Neural cell (in vitro differentiated cells): Measurements from ENCODE around the gene DDN. TPM values are rescaled to one million over a fixed set of nuclear protein-coding genes. Genes with fewer than 3 reads are reported as not detected.

Experiments used
- H2AFZ ChIP-seq: fragments of 200-600, 300-800 bp; sonication (generic), shearing (Covaris generic); 2 replicates; pipeline ENCODE4 v1.6.0; 2014; ENCODE audit warnings: low read depth, mild to moderate bottlenecking, antibody characterized with exemption, low read length, moderate library complexity
- H3F3A ChIP-seq: fragments of 200-600 bp; shearing (Covaris generic); 2 replicates; pipeline ENCODE4 v1.6.1; 2016; ENCODE audit warnings: mild to moderate bottlenecking, moderate library complexity, mixed read lengths, antibody characterized with exemption, low read length; ENCODE audit not compliant: insufficient read depth, poor library complexity, severe bottlenecking
- H3K27ac ChIP-seq: fragments of 200-600, 300-800 bp; sonication (generic), shearing (Covaris generic); 2 replicates; pipeline ENCODE4 v1.5.1; 2014; ENCODE audit warnings: mild to moderate bottlenecking, low read length, moderate library complexity
- H3K27me3 ChIP-seq: fragments of 300-800, 200-600 bp; sonication (generic), shearing (Covaris generic); 2 replicates; pipeline ENCODE4 v1.6.0; 2014; ENCODE audit warnings: mild to moderate bottlenecking, low read depth, low read length, moderate library complexity; ENCODE audit not compliant: insufficient read depth
- H3K36me3 ChIP-seq: fragments of 300-800, 200-600 bp; sonication (generic), shearing (Covaris generic); 2 replicates; pipeline ENCODE4 v1.5.1; 2014; ENCODE audit warnings: mild to moderate bottlenecking, antibody characterized with exemption, low read length, moderate library complexity; ENCODE audit not compliant: insufficient read depth
- H3K4me2 ChIP-seq: fragments of 300-800, 200-600 bp; sonication (generic), shearing (Covaris generic); 2 replicates; pipeline ENCODE4 v1.6.0; 2014; ENCODE audit warnings: mild to moderate bottlenecking, low read length
- H3K4me3 ChIP-seq: fragments of 300-800, 200-600 bp; sonication (generic), shearing (Covaris generic); 2 replicates; pipeline ENCODE4 v1.5.1; 2014; ENCODE audit warnings: mild to moderate bottlenecking, low read length, moderate library complexity
- H3K79me2 ChIP-seq: fragments of 200-600 bp; shearing (Covaris generic); replicated peaks from 2 replicates; pipeline ENCODE4 v1.6.0; 2014; ENCODE audit warnings: mild to moderate bottlenecking, low read length, moderate library complexity; ENCODE audit not compliant: insufficient read depth
- H3K9ac ChIP-seq: fragments of 300-800, 200-600 bp; sonication (generic), shearing (Covaris generic); 2 replicates; pipeline ENCODE4 v1.6.1; 2016; ENCODE audit warnings: mild to moderate bottlenecking, low read length, mixed read lengths
- H3K9me2 ChIP-seq: fragments of 200-600 bp; shearing (Covaris generic); 2 replicates; pipeline ENCODE4 v1.6.1; 2016; ENCODE audit warnings: mild to moderate bottlenecking, low read length, mixed read lengths; ENCODE audit not compliant: insufficient read depth
- H3K9me3 ChIP-seq: fragments of 200-600, 300-800 bp; sonication (generic), shearing (Covaris generic); 2 replicates; pipeline ENCODE4 v1.6.1; 2016; ENCODE audit warnings: mild to moderate bottlenecking, mixed run types, low read length, moderate library complexity, mixed read lengths
- H4K20me1 ChIP-seq: fragments of 200-600 bp; shearing (Covaris generic); 2 replicates; pipeline ENCODE4 v1.6.1; 2016; ENCODE audit warnings: mild to moderate bottlenecking, mixed run types; ENCODE audit not compliant: insufficient read depth
- EP300 ChIP-seq: fragments of 450-650 bp; conservative IDR thresholded peaks from 2 replicates; pipeline ENCODE4 v1.6.1; 2014; ENCODE audit warnings: antibody characterized with exemption, mild to moderate bottlenecking, moderate library complexity; ENCODE audit not compliant: poor library complexity, severe bottlenecking
- EZH2 ChIP-seq: fragments of 200-600, 300-800 bp; shearing (Covaris generic), sonication (generic); IDR thresholded peaks from 2 replicates; pipeline ENCODE4 v1.6.1; 2014; ENCODE audit warnings: antibody characterized with exemption, low read length, borderline replicate concordance, mild to moderate bottlenecking; ENCODE audit not compliant: insufficient read depth, poor library complexity, severe bottlenecking
- MXI1 ChIP-seq: fragments of 450-650 bp; conservative IDR thresholded peaks from 2 replicates; pipeline ENCODE4 v1.6.1; 2014; ENCODE audit warnings: antibody characterized with exemption, mild to moderate bottlenecking; ENCODE audit not compliant: poor library complexity, severe bottlenecking
- POLR2AphosphoS5 ChIP-seq: IDR thresholded peaks from 2 replicates; pipeline ENCODE4 v1.6.1; 2012
- RAD21 ChIP-seq: fragments of 450-650 bp; conservative IDR thresholded peaks from 2 replicates; pipeline ENCODE4 v1.6.1; 2014; ENCODE audit warnings: antibody characterized with exemption, mild to moderate bottlenecking, moderate library complexity
- SMC3 ChIP-seq: fragments of 450-650 bp; conservative IDR thresholded peaks from 2 replicates; pipeline ENCODE4 v1.6.1; 2014; ENCODE audit warnings: antibody characterized with exemption, mild to moderate bottlenecking, moderate library complexity; ENCODE audit not compliant: poor library complexity
- TAF1 ChIP-seq: IDR thresholded peaks from 2 replicates; pipeline ENCODE4 v1.6.1; 2012; ENCODE audit warnings: low read depth
- polyA plus RNA-seq: library from polyadenylated mRNA; depleted of rRNA; stranded (reverse); fragments of >200 nt; gene quantifications from 2 replicates; pipeline ENCODE4 v1.2.3, GENCODE V29; 2014
- TF ChIP-seq, protein P1 (sequence below): fragments of 450-650 bp; IDR thresholded peaks from 2 replicates; pipeline ENCODE4 v1.5.1; 2014; ENCODE audit warnings: antibody characterized with exemption, mild to moderate bottlenecking, moderate library complexity; ENCODE audit not compliant: poor library complexity, severe bottlenecking
- TF ChIP-seq, protein P2 (sequence below): IDR thresholded peaks from 2 replicates; pipeline ENCODE4 v1.6.1; 2012; ENCODE audit warnings: borderline replicate concordance

DDN gene
- polyA plus RNA-seq, 1 donor from 2014 or later, result 0.51 TPM

DNA sequence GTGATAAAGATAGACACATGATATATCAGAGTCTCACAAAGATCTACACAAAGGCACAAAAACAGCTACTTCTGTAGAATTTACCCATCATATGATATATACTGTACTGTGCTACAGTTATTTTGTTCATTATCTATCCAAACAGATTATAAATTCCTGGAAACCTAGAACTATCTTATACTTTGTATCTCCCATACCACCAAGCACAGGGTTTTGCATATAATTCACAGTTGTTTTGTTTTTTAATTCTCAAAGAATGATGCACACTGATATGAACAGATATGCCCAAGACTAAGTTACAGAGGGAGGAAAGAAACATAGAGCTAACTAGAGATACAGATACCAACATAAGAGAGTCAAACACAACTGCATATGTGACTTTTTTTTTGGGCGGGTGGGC, 16.0 kb upstream of the DDN start:
- Histone ChIP-seq H2AFZ (no peak overlapping the region), H3K36me3 (no peaks in the 10 kb centered on the region), H3K9ac (no peak overlapping the region), H4K20me1 (no peaks in the 10 kb centered on the region), H3F3A (peaks cover 3% of the 10 kb centered on the region), H3K9me3 (no peaks in the 10 kb centered on the region), H3K9me2 (no peaks in the 10 kb centered on the region), H3K4me3 (no peak overlapping the region), H3K27ac (no peak overlapping the region), H3K27me3 (no peaks in the 10 kb centered on the region), H3K4me2 (no peak overlapping the region), H3K79me2 (no peaks in the 10 kb centered on the region)
- TF ChIP-seq SMC3 (no peak), EZH2 (no peak), MXI1 (no peak), RAD21 (no peak)
- TF ChIP-seq, protein P1, sequence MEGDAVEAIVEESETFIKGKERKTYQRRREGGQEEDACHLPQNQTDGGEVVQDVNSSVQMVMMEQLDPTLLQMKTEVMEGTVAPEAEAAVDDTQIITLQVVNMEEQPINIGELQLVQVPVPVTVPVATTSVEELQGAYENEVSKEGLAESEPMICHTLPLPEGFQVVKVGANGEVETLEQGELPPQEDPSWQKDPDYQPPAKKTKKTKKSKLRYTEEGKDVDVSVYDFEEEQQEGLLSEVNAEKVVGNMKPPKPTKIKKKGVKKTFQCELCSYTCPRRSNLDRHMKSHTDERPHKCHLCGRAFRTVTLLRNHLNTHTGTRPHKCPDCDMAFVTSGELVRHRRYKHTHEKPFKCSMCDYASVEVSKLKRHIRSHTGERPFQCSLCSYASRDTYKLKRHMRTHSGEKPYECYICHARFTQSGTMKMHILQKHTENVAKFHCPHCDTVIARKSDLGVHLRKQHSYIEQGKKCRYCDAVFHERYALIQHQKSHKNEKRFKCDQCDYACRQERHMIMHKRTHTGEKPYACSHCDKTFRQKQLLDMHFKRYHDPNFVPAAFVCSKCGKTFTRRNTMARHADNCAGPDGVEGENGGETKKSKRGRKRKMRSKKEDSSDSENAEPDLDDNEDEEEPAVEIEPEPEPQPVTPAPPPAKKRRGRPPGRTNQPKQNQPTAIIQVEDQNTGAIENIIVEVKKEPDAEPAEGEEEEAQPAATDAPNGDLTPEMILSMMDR, result no peak

DNA sequence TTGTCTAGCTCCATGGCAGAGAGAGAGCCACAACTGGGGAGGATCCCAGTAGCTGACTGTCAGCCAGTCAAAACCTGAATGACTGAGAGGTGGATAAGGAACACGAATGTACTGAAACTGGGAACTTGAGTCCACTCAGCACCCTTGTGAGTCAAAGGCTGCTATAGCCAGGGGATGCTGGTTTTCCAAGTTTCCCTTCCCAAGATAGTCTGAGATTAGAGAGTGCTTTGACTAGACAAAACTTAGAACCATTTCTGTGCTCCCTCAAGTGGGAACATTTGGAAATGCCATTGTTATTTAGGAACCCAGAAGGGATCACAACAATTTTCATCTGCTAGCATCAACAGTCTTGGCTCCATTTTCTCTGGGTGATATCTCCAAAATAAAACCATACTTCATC, 15.4 kb upstream of the DDN start:
- H3K4me3 ChIP-seq, result no peak overlapping the region
- H3K9me2 ChIP-seq, result no peaks in the 10 kb centered on the region
- no peak overlapping the region for H3K9ac ChIP-seq
- H3K27me3 ChIP-seq, result no peaks in the 10 kb centered on the region
- H3K4me2 ChIP-seq, result no peak overlapping the region
- no peak overlapping the region for H2AFZ ChIP-seq
- H3K27ac ChIP-seq, result no peak overlapping the region
- no peak for TF ChIP-seq RAD21
- TF ChIP-seq, protein P2, sequence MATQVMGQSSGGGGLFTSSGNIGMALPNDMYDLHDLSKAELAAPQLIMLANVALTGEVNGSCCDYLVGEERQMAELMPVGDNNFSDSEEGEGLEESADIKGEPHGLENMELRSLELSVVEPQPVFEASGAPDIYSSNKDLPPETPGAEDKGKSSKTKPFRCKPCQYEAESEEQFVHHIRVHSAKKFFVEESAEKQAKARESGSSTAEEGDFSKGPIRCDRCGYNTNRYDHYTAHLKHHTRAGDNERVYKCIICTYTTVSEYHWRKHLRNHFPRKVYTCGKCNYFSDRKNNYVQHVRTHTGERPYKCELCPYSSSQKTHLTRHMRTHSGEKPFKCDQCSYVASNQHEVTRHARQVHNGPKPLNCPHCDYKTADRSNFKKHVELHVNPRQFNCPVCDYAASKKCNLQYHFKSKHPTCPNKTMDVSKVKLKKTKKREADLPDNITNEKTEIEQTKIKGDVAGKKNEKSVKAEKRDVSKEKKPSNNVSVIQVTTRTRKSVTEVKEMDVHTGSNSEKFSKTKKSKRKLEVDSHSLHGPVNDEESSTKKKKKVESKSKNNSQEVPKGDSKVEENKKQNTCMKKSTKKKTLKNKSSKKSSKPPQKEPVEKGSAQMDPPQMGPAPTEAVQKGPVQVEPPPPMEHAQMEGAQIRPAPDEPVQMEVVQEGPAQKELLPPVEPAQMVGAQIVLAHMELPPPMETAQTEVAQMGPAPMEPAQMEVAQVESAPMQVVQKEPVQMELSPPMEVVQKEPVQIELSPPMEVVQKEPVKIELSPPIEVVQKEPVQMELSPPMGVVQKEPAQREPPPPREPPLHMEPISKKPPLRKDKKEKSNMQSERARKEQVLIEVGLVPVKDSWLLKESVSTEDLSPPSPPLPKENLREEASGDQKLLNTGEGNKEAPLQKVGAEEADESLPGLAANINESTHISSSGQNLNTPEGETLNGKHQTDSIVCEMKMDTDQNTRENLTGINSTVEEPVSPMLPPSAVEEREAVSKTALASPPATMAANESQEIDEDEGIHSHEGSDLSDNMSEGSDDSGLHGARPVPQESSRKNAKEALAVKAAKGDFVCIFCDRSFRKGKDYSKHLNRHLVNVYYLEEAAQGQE, result no peak
- TF ChIP-seq POLR2AphosphoS5, result no peak
- TF ChIP-seq SMC3, result no peak
- no peak for TF ChIP-seq EZH2
- TF ChIP-seq EP300, result no peak
- no peak for TF ChIP-seq TAF1
- TF ChIP-seq, protein P1, result no peak
- TF ChIP-seq MXI1, result no peak
- peaks cover 3% of the 10 kb centered on the region for H3F3A ChIP-seq
- H3K36me3 ChIP-seq, result no peaks in the 10 kb centered on the region
- no peaks in the 10 kb centered on the region for H3K79me2 ChIP-seq
- H4K20me1 ChIP-seq, result no peaks in the 10 kb centered on the region
- no peaks in the 10 kb centered on the region for H3K9me3 ChIP-seq
